H1 (cell line): ENCODE results near the gene NUPR1. TPM values are rescaled to one million over a fixed set of nuclear protein-coding genes. Genes with fewer than 3 reads are reported as not detected.
"Not testable (repeated sequence)": the region's sequence is repeated elsewhere in the genome, so short reads cannot be mapped to it uniquely, and the experiment has no call there.

ENCODE experiments used
- CTCF ChIA-PET: fragments of 300-600 bp; sonication (Branson Sonifier 250); formaldehyde crosslinking; loops from one replicate; lab custom pipeline; 2021; ENCODE audit not compliant: partially characterized antibody; lab: Charles Lee
- POLR2A ChIA-PET: fragments of 300-600 bp; sonication (Branson Sonifier 250); formaldehyde crosslinking; loops from one replicate; lab custom pipeline; 2021; ENCODE audit warnings: inconsistent platforms; ENCODE audit not compliant: partially characterized antibody; lab: Charles Lee
- DNase-seq, 2 experiments: peaks; one replicate each; pipeline versions ENCODE4 v3.0.0 to v3.0.0-alpha.2; 2010 to 2022; ENCODE audit warnings: low spot score in 2 of 2, low read depth in 1 of 2, mixed read lengths in 1 of 2
- FAIRE-seq: peaks from 2 replicates; lab custom pipeline; 2011; peaks lifted over from hg19 to GRCh38; lab: Jason Lieb, UNC
- H2AFZ ChIP-seq: 2 replicates; pipeline ENCODE4 v1.8.1; 2012; ENCODE audit warnings: low read length, inconsistent platforms
- H2AK5ac ChIP-seq: 2 replicates; pipeline ENCODE4 v1.6.1; 2013; ENCODE audit warnings: low read depth, low read length
- H2BK120ac ChIP-seq: replicated peaks from 2 replicates; pipeline ENCODE3; 2013; ENCODE audit warnings: low read depth, low read length, inconsistent platforms
- H2BK12ac ChIP-seq: 2 replicates; pipeline ENCODE4 v1.6.1; 2013; ENCODE audit warnings: low read depth, low read length
- H2BK15ac ChIP-seq: 2 replicates; pipeline ENCODE4 v1.6.1; 2013; ENCODE audit warnings: low read length
- H2BK20ac ChIP-seq: 2 replicates; pipeline ENCODE4 v1.6.1; 2013; ENCODE audit warnings: low read length
- H2BK5ac ChIP-seq: 2 replicates; pipeline ENCODE4 v1.6.1; 2013; ENCODE audit warnings: low read depth, low read length
- H3K14ac ChIP-seq: 2 replicates; pipeline ENCODE4 v1.6.1; 2013; ENCODE audit warnings: inconsistent platforms; ENCODE audit not compliant: insufficient read length
- H3K18ac ChIP-seq: 2 replicates; pipeline ENCODE4 v1.6.1; 2013; ENCODE audit warnings: low read length; ENCODE audit errors: extremely low read depth
- H3K23ac ChIP-seq: 2 replicates; pipeline ENCODE4 v1.6.1; 2013; ENCODE audit warnings: inconsistent platforms; ENCODE audit not compliant: insufficient read length
- H3K23me2 ChIP-seq: 2 replicates; pipeline ENCODE4 v1.6.1; 2013; ENCODE audit warnings: low read depth, low read length
- H3K27ac ChIP-seq: 2 replicates; pipeline ENCODE4 v1.6.1; 2011; ENCODE audit warnings: low read depth, low read length, inconsistent platforms
- H3K27me3 ChIP-seq, 4 experiments: replicated peaks in 1 of 4; 1 replicate in 1 of 4; 2 replicates in 3 of 4; pipeline versions ENCODE4 v1.6.1 to v1.8.1; 2011 to 2013; ENCODE audit warnings: low read length in 3 of 4, mild to moderate bottlenecking in 3 of 4, inconsistent platforms in 2 of 4, mixed read lengths in 2 of 4, moderate library complexity in 1 of 4; ENCODE audit not compliant: control insufficient read depth in 3 of 4, insufficient read depth in 3 of 4; ENCODE audit errors: extremely low read depth in 1 of 4
- H3K36me3 ChIP-seq, 4 experiments: 2 replicates each; pipeline versions ENCODE4 v1.6.1 to v1.8.1; 2011 to 2013; ENCODE audit warnings: mild to moderate bottlenecking in 4 of 4, low read length in 3 of 4, moderate library complexity in 2 of 4, control low read depth in 1 of 4, inconsistent platforms in 1 of 4; ENCODE audit not compliant: insufficient read depth in 4 of 4, control insufficient read depth in 2 of 4
- H3K4ac ChIP-seq: replicated peaks from 2 replicates; pipeline ENCODE3; 2013; ENCODE audit warnings: low read length, low read depth, mixed read lengths, inconsistent platforms; ENCODE audit not compliant: insufficient read length
- H3K4me1 ChIP-seq, 4 experiments: replicated peaks in 1 of 4; 1 replicate in 1 of 4; 2 replicates in 3 of 4; pipeline versions ENCODE4 v1.6.1 to v1.8.1; 2011 to 2013; ENCODE audit warnings: low read length in 3 of 4, inconsistent platforms in 2 of 4, mixed read lengths in 1 of 4; ENCODE audit not compliant: insufficient read depth in 4 of 4, control insufficient read depth in 3 of 4
- H3K4me2 ChIP-seq, 2 experiments: 2 replicates each; pipeline versions ENCODE4 v1.6.1 to v1.8.1; 2011 to 2013; ENCODE audit warnings: low read depth in 2 of 2, low read length in 2 of 2, control low read depth in 1 of 2, inconsistent platforms in 1 of 2, mild to moderate bottlenecking in 1 of 2; ENCODE audit not compliant: insufficient read depth in 1 of 2
- H3K4me3 ChIP-seq, 4 experiments: fragments of 200-600, 300-600 bp in 1 of 4; sonication (generic), shearing (Covaris generic), sonication (Bioruptor Twin) in 1 of 4; 2 replicates each; pipeline versions ENCODE4 v1.5.1 to v1.8.1; 2011 to 2016; ENCODE audit warnings: low read length in 4 of 4, low read depth in 3 of 4, control low read depth in 2 of 4, inconsistent platforms in 2 of 4, mild to moderate bottlenecking in 2 of 4, mixed read lengths in 1 of 4, moderate library complexity in 1 of 4; ENCODE audit not compliant: insufficient read depth in 2 of 4; ENCODE audit errors: extremely low read depth in 1 of 4
- H3K56ac ChIP-seq: replicated peaks from 2 replicates; pipeline ENCODE3; 2013; ENCODE audit warnings: low read depth, mild to moderate bottlenecking, mixed read lengths, low read length, inconsistent platforms; ENCODE audit not compliant: insufficient read length
- H3K79me1 ChIP-seq: 2 replicates; pipeline ENCODE4 v1.6.1; 2013; ENCODE audit warnings: low read depth, low read length, control low read depth
- H3K79me2 ChIP-seq, 2 experiments: 2 replicates each; pipeline versions ENCODE4 v1.6.1 to v1.8.1; 2012 to 2013; ENCODE audit warnings: low read length in 2 of 2, mild to moderate bottlenecking in 2 of 2, inconsistent platforms in 1 of 2; ENCODE audit not compliant: insufficient read depth in 2 of 2, control insufficient read depth in 1 of 2
- H3K9ac ChIP-seq, 4 experiments: replicated peaks in 1 of 4; 1 replicate in 1 of 4; 2 replicates in 3 of 4; pipeline versions ENCODE4 v1.6.1 to v1.8.1; 2011 to 2013; ENCODE audit warnings: low read depth in 3 of 4, low read length in 3 of 4, control low read depth in 2 of 4, mild to moderate bottlenecking in 2 of 4, moderate library complexity in 2 of 4, inconsistent platforms in 1 of 4; ENCODE audit errors: extremely low read depth in 1 of 4
- H3K9me3 ChIP-seq, 2 experiments: 2 replicates each; pipeline versions ENCODE4 v1.6.1 to v1.8.1; 2012 to 2013; ENCODE audit warnings: mild to moderate bottlenecking in 2 of 2, moderate library complexity in 2 of 2, control low read depth in 1 of 2, inconsistent platforms in 1 of 2, low read depth in 1 of 2, low read length in 1 of 2, mixed read lengths in 1 of 2; ENCODE audit not compliant: insufficient read depth in 2 of 2
- H4K20me1 ChIP-seq, 2 experiments: replicated peaks in 1 of 2; 2 replicates each; pipeline versions ENCODE3 to v1.8.1; 2011 to 2013; ENCODE audit warnings: inconsistent platforms in 2 of 2, low read length in 2 of 2, mild to moderate bottlenecking in 1 of 2; ENCODE audit not compliant: insufficient read depth in 2 of 2, control insufficient read depth in 1 of 2
- H4K5ac ChIP-seq: 2 replicates; pipeline ENCODE4 v1.6.1; 2013; ENCODE audit warnings: low read length, low read depth, mixed read lengths, inconsistent platforms; ENCODE audit not compliant: insufficient read length
- H4K8ac ChIP-seq: 2 replicates; pipeline ENCODE4 v1.8.0; 2013; ENCODE audit warnings: mild to moderate bottlenecking, moderate library complexity, low read length, inconsistent platforms; ENCODE audit not compliant: insufficient read depth; ENCODE audit errors: extremely low read depth
- H4K91ac ChIP-seq: replicated peaks from 2 replicates; pipeline ENCODE3; 2013; ENCODE audit warnings: low read length, mixed read lengths, inconsistent platforms; ENCODE audit not compliant: insufficient read length
- WGBS, 2 experiments: shearing (Covaris generic) in 1 of 2; methylation state at CpG; one replicate each; pipeline versions ENCODE4 v1.1.6 to v1.1.7; 2013 to 2015; ENCODE audit warnings: low lambda C conversion rate in 2 of 2, mixed read lengths in 2 of 2, inconsistent platforms in 1 of 2, low coverage in 1 of 2, missing lambda C conversion rate in 1 of 2; ENCODE audit not compliant: insufficient replicate concordance in 2 of 2, insufficient coverage in 1 of 2, insufficient read length in 1 of 2; ENCODE audit errors: extremely low coverage in 1 of 2, missing lambda C conversion rate in 1 of 2; 5-methylcytosine and 5-hydroxymethylcytosine counted together
- polyA plus RNA-seq, 7 experiments: library from polyadenylated mRNA; depleted of rRNA in 3 of 7; stranded (reverse) in 5 of 7; unstranded in 2 of 7; fragments of >200 nt in 5 of 7; fragments of 200-250 nt in 2 of 7; gene quantifications; 1 replicate in 5 of 7; 2 replicates in 1 of 7; 4 replicates in 1 of 7; pipeline versions ENCODE4 v1.2.1 to v1.2.3, GENCODE V29; 2011 to 2013; ENCODE audit warnings: missing spikeins in 2 of 7, mixed read lengths in 2 of 7
- total RNA-seq: library from RNA; stranded (reverse); fragmentation: NEBNext Ultra II Directional; extraction: Animal tissue kit (Norgen Biotek cat#: 25700); gene quantifications from 2 replicates; pipeline ENCODE4 v1.2.1, GENCODE V29; 2021

Gene NUPR1
- total and polyA plus RNA-seq, 2 of the 8 experiments (the other 6 are each of a cell fraction or from before 2014, with no cell fraction given): 0.17 to 0.20 TPM

DNA sequence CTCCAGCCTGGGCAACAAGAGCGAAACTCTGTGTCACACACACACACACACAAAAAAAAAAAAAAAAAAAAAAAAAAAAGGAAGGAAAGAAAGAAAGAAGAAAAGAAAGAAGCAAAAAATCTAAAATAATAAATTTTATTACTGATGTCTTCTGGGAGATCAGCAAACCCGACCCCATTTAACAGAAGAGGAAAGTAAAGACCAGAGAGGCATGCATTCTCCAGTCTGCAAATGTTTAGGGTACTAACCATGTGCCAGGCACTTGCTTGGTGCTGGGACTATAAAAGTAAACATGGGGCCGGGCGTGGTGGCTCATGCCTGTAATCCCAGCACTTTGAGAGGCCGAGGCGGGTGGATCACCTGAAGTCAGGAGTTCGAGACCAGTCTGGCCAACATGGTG is 7.2 kb upstream of the NUPR1 start:
- H2BK15ac ChIP-seq, H3K9me3 ChIP-seq, H2BK120ac ChIP-seq, POLR2A ChIA-PET, H2AFZ ChIP-seq, H3K4me2 ChIP-seq, H4K20me1 ChIP-seq, H2AK5ac ChIP-seq, H3K79me1 ChIP-seq, CTCF ChIA-PET, H3K23me2 ChIP-seq, H3K27me3 ChIP-seq, H3K36me3 ChIP-seq, H3K4me1 ChIP-seq, H3K14ac ChIP-seq, H3K18ac ChIP-seq, H3K79me2 ChIP-seq, H3K4ac ChIP-seq, H2BK12ac ChIP-seq, H2BK5ac ChIP-seq, H4K8ac ChIP-seq, H3K23ac ChIP-seq, H4K91ac ChIP-seq, FAIRE-seq, H2BK20ac ChIP-seq, H4K5ac ChIP-seq, H3K56ac ChIP-seq, DNase-seq, H3K4me3 ChIP-seq, H3K9ac ChIP-seq, H3K27ac ChIP-seq: not testable (repeated sequence)
- 93% methylated on average over 6 of the region's 7 CpGs; no CpG with 5 or more reads in 1 of the 2 experiments for WGBS, 2 experiments
